ENCODE results near the gene GPR132.

DNA sequence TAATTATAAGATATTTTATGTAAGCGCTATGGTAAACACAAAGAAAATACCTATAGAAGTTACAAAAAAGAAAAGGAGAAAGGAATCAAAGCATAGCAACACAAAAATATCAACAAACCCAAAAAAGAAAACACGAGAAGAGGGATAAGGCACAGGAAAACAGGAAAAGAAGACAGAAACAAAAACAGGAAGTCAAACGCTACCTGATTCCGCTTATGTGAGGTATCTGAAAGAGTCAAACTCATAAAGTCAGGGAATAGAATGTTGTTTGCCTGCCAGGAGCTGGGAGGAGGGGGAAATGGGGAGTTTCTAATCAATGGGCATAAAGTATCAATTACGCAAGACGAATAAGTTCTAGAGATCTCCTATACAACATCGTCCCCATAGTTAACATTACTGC lies 39.9 kb upstream of the GPR132 start:
- no peak for TF ChIP-seq MAX (IDR thresholded peaks at IDR 0.05)
- TF ChIP-seq CEBPB (IDR thresholded peaks at IDR 0.05), result no peak
- TF ChIP-seq YY1 (IDR thresholded peaks at IDR 0.05; ENCODE audit: low read depth), result no peak
- no peak for TF ChIP-seq EP300 (IDR thresholded peaks at IDR 0.05; ENCODE audit: borderline replicate concordance)
- no peak for TF ChIP-seq TAF1 (IDR thresholded peaks at IDR 0.05; ENCODE audit: low read depth)
